GM12892 (cell line): ENCODE results near the gene SNX10.

ENCODE experiments used
- POLR2A ChIP-seq: IDR thresholded peaks from 2 replicates; pipeline ENCODE4 v1.6.1; 2011; ENCODE audit warnings: low read depth, low read length, control low read depth
- POLR2AphosphoS5 ChIP-seq: IDR thresholded peaks from 2 replicates; pipeline ENCODE4 v1.6.1; 2011; ENCODE audit warnings: low read depth, low read length, control low read depth
- TAF1 ChIP-seq: IDR thresholded peaks from 2 replicates; pipeline ENCODE4 v1.6.1; 2011; ENCODE audit warnings: low read depth, mild to moderate bottlenecking, control low read depth, low read length, borderline replicate concordance

GRCh38 chr7:26399736-26400135 lies 108.1 kb downstream of the SNX10 start:
- TF ChIP-seq POLR2A (no peak), POLR2AphosphoS5 (no peak), TAF1 (no peak)
